IMR-90 (cell line): ENCODE results near the gene LARP4B.

Source experiments
- CTCF ChIP-seq: conservative IDR thresholded peaks from 2 replicates; pipeline ENCODE4 v1.5.1; 2012; ENCODE audit warnings: mild to moderate bottlenecking, low read depth, low read length, improper control_type of control experiment
- ELK1 ChIP-seq: fragments of 150-350 bp; IDR thresholded peaks from 2 replicates; pipeline ENCODE4 v1.6.1; 2016; ENCODE audit warnings: low read depth, mild to moderate bottlenecking, low read length, moderate library complexity, borderline replicate concordance

GRCh38 chr10:828191-828590, 103.3 kb downstream of the LARP4B start:
- no peak for TF ChIP-seq CTCF
- no peak for TF ChIP-seq ELK1
